Suprapubic skin (tissue), 4 donors: ENCODE data around the gene TNFRSF11A.

Experiments
- EP300 ChIP-seq: sonication (generic); formaldehyde crosslinking; IDR thresholded peaks from one replicate; pipeline ENCODE4 v1.6.1; 2017; ENCODE audit warnings: antibody characterized with exemption
- POLR2A ChIP-seq, 2 donors: fragments of 450-650 bp; IDR thresholded peaks; one replicate each; pipeline ENCODE4 v1.6.1; 2017; ENCODE audit warnings: antibody characterized with exemption in 2 of 2, mild to moderate bottlenecking in 2 of 2, moderate library complexity in 2 of 2
- POLR2AphosphoS5 ChIP-seq, 3 donors: sonication (generic); formaldehyde crosslinking; IDR thresholded peaks; one replicate each; pipeline ENCODE4 v1.6.1; 2017; ENCODE audit warnings: antibody characterized with exemption in 3 of 3
- TF ChIP-seq, protein P1 (sequence below), 2 donors: fragments of 200-600 bp in 1 of 2; fragments of 450-650 bp in 1 of 2; sonication (generic) in 1 of 2; IDR thresholded peaks; one replicate each; pipeline ENCODE4 v1.5.1; 2016 to 2019; ENCODE audit warnings: antibody characterized with exemption in 2 of 2, mild to moderate bottlenecking in 1 of 2, moderate library complexity in 1 of 2

DNA sequence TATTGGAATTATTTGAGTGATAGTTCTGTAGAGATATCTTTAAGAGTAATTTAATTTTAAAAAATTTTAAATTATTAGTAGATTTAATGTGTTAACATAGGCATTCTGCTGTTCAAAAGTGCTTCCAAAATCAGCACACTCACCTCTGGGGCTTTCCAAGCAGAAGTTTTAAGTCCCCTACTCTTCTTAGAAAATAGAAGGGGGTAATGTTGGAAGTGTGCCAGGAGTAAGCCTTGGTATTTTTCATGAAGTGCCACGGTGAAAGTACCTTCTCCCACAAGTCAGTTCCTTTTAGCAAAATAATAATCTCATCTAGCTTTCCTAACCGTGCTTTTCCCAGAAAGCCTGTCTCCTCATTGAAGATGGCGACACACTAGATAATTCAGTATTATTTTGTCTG, 3.9 kb upstream of the TNFRSF11A start:
- TF ChIP-seq, protein P1, sequence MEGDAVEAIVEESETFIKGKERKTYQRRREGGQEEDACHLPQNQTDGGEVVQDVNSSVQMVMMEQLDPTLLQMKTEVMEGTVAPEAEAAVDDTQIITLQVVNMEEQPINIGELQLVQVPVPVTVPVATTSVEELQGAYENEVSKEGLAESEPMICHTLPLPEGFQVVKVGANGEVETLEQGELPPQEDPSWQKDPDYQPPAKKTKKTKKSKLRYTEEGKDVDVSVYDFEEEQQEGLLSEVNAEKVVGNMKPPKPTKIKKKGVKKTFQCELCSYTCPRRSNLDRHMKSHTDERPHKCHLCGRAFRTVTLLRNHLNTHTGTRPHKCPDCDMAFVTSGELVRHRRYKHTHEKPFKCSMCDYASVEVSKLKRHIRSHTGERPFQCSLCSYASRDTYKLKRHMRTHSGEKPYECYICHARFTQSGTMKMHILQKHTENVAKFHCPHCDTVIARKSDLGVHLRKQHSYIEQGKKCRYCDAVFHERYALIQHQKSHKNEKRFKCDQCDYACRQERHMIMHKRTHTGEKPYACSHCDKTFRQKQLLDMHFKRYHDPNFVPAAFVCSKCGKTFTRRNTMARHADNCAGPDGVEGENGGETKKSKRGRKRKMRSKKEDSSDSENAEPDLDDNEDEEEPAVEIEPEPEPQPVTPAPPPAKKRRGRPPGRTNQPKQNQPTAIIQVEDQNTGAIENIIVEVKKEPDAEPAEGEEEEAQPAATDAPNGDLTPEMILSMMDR (IDR thresholded peaks at IDR 0.05) = no peak
- no peak for TF ChIP-seq POLR2AphosphoS5 (IDR thresholded peaks at IDR 0.05)
- TF ChIP-seq POLR2A (IDR thresholded peaks at IDR 0.05) = no peak
- no peak for TF ChIP-seq EP300
